Neuronal stem cell (in vitro differentiated cells): Measurements from ENCODE around the gene CCDC178.

ENCODE experiments used
- DNase-seq: peaks from one replicate; pipeline ENCODE4 v3.0.0-alpha.2; 2013; ENCODE audit warnings: low spot score
- H2AFZ ChIP-seq: one replicate; pipeline ENCODE4 v1.6.1; 2013; ENCODE audit warnings: mild to moderate bottlenecking, low read length, inconsistent platforms
- H2AK5ac ChIP-seq: 2 replicates; pipeline ENCODE4 v1.6.1; 2013; ENCODE audit warnings: low read depth, mild to moderate bottlenecking, inconsistent platforms, low read length, moderate library complexity, mixed read lengths
- H2BK120ac ChIP-seq: 2 replicates; pipeline ENCODE4 v1.6.1; 2013; ENCODE audit warnings: low read depth, mild to moderate bottlenecking, inconsistent platforms, low read length, moderate library complexity, mixed read lengths
- H2BK12ac ChIP-seq: one replicate; pipeline ENCODE4 v1.6.1; 2013; ENCODE audit warnings: low read length, inconsistent platforms
- H2BK15ac ChIP-seq: 2 replicates; pipeline ENCODE4 v1.6.1; 2013; ENCODE audit warnings: mild to moderate bottlenecking, low read length, inconsistent platforms, mixed read lengths
- H2BK5ac ChIP-seq: one replicate; pipeline ENCODE4 v1.6.1; 2013; ENCODE audit warnings: inconsistent platforms, mild to moderate bottlenecking, low read length, moderate library complexity
- H3K14ac ChIP-seq: one replicate; pipeline ENCODE4 v1.6.1; 2013; ENCODE audit warnings: low read length, inconsistent platforms
- H3K18ac ChIP-seq: 2 replicates; pipeline ENCODE4 v1.6.1; 2013; ENCODE audit warnings: low read length, inconsistent platforms
- H3K23ac ChIP-seq: 2 replicates; pipeline ENCODE4 v1.6.1; 2013; ENCODE audit warnings: low read depth, mild to moderate bottlenecking, mixed read lengths, low read length, inconsistent platforms; ENCODE audit not compliant: poor library complexity
- H3K27ac ChIP-seq: replicated peaks from 3 replicates; pipeline ENCODE4 v1.5.1; 2013; ENCODE audit warnings: low read length, inconsistent platforms
- H3K27me3 ChIP-seq, 3 experiments: 2 replicates each; pipeline ENCODE4 v1.6.1; 2013; ENCODE audit warnings: low read length in 3 of 3, mild to moderate bottlenecking in 2 of 3, inconsistent platforms in 1 of 3, low read depth in 1 of 3, mixed read lengths in 1 of 3, moderate library complexity in 1 of 3; ENCODE audit not compliant: control insufficient read depth in 3 of 3, insufficient read depth in 3 of 3
- H3K36me3 ChIP-seq, 2 donors: replicated peaks in 1 of 2; 2 replicates each; pipeline ENCODE4 v1.6.1; 2013; ENCODE audit warnings: low read length in 2 of 2; ENCODE audit not compliant: control insufficient read depth in 2 of 2, insufficient read depth in 2 of 2
- H3K4ac ChIP-seq: 2 replicates; pipeline ENCODE4 v1.6.1; 2013; ENCODE audit warnings: inconsistent platforms, mild to moderate bottlenecking, low read length, moderate library complexity
- H3K4me1 ChIP-seq, 2 donors: 1 replicate in 1 of 2; 2 replicates in 1 of 2; pipeline ENCODE4 v1.6.1; 2013; ENCODE audit warnings: low read length in 2 of 2, low read depth in 1 of 2; ENCODE audit not compliant: control insufficient read depth in 2 of 2, insufficient read depth in 1 of 2
- H3K4me2 ChIP-seq: one replicate; pipeline ENCODE4 v1.6.1; 2013; ENCODE audit warnings: mild to moderate bottlenecking, low read length, inconsistent platforms; ENCODE audit not compliant: insufficient read depth, poor library complexity, severe bottlenecking
- H3K4me3 ChIP-seq, 2 donors: 2 replicates each; pipeline ENCODE4 v1.5.1; 2013; ENCODE audit warnings: low read length in 2 of 2, mild to moderate bottlenecking in 2 of 2, inconsistent platforms in 1 of 2, moderate library complexity in 1 of 2
- H3K79me1 ChIP-seq: one replicate; pipeline ENCODE4 v1.6.1; 2013; ENCODE audit warnings: low read depth, mild to moderate bottlenecking, inconsistent platforms, low read length, moderate library complexity
- H3K9ac ChIP-seq: one replicate; pipeline ENCODE4 v1.6.1; 2013; ENCODE audit warnings: mild to moderate bottlenecking, low read depth, low read length, inconsistent platforms; ENCODE audit not compliant: poor library complexity
- H3K9me3 ChIP-seq, 2 donors: replicated peaks in 1 of 2; 2 replicates each; pipeline versions ENCODE3 to v1.6.1; 2013; ENCODE audit warnings: low read length in 2 of 2, mild to moderate bottlenecking in 2 of 2, inconsistent platforms in 1 of 2, low read depth in 1 of 2, mixed read lengths in 1 of 2, moderate library complexity in 1 of 2; ENCODE audit not compliant: control insufficient read depth in 2 of 2, insufficient read depth in 1 of 2
- H4K8ac ChIP-seq: one replicate; pipeline ENCODE4 v1.6.1; 2013; ENCODE audit warnings: low read depth, mild to moderate bottlenecking, inconsistent platforms, low read length, moderate library complexity
- H4K91ac ChIP-seq: one replicate; pipeline ENCODE4 v1.6.1; 2013; ENCODE audit warnings: low read length, low read depth, mild to moderate bottlenecking, inconsistent platforms; ENCODE audit not compliant: poor library complexity
- WGBS, 2 donors: extraction: QIAGEN DNeasy Blood & Tissue Kit; methylation state at CpG; one replicate each; pipeline ENCODE4 v1.1.7; 2013; ENCODE audit warnings: missing lambda C conversion rate in 2 of 2, mixed read lengths in 1 of 2; ENCODE audit not compliant: insufficient read length in 2 of 2, insufficient replicate concordance in 1 of 2; ENCODE audit errors: extremely low coverage in 2 of 2; 5-methylcytosine and 5-hydroxymethylcytosine counted together

The CCDC178 gene

DNA sequence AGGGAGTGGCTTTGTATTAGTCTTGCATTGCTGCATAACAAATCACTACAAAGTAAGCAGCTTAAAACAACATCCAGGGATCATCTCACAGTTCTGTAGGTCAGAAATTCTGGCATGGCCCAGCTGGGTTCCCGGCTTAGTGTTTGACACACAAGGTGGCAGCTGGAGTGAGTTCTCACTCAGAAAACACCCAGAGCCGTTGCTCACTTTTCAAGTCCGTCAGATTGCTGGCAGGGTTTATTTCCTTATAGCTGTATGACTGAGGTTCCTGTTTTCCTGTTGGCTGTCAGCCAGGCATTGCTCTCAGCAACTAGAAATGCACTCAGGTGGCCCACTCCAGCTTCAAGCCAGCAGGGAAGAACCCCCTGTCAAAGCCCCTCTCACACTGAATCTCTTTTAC, 324.1 kb downstream of the CCDC178 start:
- no peak overlapping the region for H3K4me2 ChIP-seq
- no peak overlapping the region for H3K27ac ChIP-seq
- H2BK5ac ChIP-seq, result no peak overlapping the region
- H2AFZ ChIP-seq, result no peak overlapping the region
- H3K79me1 ChIP-seq, result no peaks in the 10 kb centered on the region
- no peak overlapping the region for H3K18ac ChIP-seq
- no peak overlapping the region for H3K23ac ChIP-seq
- DNase-seq, result no peak
- H3K9me3 ChIP-seq, result no peaks in the 10 kb centered on the region
- no peak overlapping the region for H2BK120ac ChIP-seq
- WGBS, 2 donors, result no CpG with 5 or more reads among the region's 3 CpGs
- no peaks in the 10 kb centered on the region for H3K4me1 ChIP-seq
- H3K14ac ChIP-seq, result no peak overlapping the region
- no peak overlapping the region for H2BK12ac ChIP-seq
- H3K9ac ChIP-seq, result no peak overlapping the region
- no peak overlapping the region for H2AK5ac ChIP-seq
- H3K36me3 ChIP-seq, result no peaks in the 10 kb centered on the region
- H4K91ac ChIP-seq, result no peak overlapping the region
- no peak overlapping the region for H3K4ac ChIP-seq
- H3K27me3 ChIP-seq, result no peaks in the 10 kb centered on the region
- no peak overlapping the region for H3K4me3 ChIP-seq
- no peak overlapping the region for H4K8ac ChIP-seq
- H2BK15ac ChIP-seq, result no peak overlapping the region

DNA sequence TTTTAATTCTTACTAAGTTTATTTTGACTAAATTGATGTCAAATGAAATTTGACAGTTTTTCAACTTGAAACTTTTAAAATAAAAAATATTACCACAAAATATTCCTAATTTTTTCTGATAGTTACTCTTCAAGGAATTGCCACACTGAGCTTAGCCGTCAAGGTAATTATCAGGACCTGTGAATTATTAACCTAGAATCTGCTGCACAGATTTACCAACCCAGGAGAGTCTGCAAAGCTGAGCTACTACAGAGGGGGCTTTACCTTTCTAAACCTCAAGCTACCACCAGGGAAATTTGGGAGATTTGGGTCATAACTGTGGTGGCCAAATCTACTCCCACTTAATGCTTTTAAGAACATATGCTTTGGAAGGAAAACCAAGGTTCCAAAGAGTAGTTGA, 324.6 kb downstream of the CCDC178 start:
- H4K91ac ChIP-seq, result no peak overlapping the region
- H3K9ac ChIP-seq, result no peak overlapping the region
- H3K27ac ChIP-seq, result no peak overlapping the region
- no peak overlapping the region for H2BK15ac ChIP-seq
- H3K9me3 ChIP-seq, result no peaks in the 10 kb centered on the region
- no peak for DNase-seq
- no peak overlapping the region for H3K4me3 ChIP-seq
- no peak overlapping the region for H3K4me2 ChIP-seq
- no peak overlapping the region for H3K14ac ChIP-seq
- H2BK5ac ChIP-seq, result no peak overlapping the region
- no peaks in the 10 kb centered on the region for H3K36me3 ChIP-seq
- H2AK5ac ChIP-seq, result no peak overlapping the region
- H3K4me1 ChIP-seq, result no peaks in the 10 kb centered on the region
- no CpG with 5 or more reads among the region's 1 CpG for WGBS, 2 donors
- H2BK120ac ChIP-seq, result no peak overlapping the region
- H3K23ac ChIP-seq, result no peak overlapping the region
- no peak overlapping the region for H3K4ac ChIP-seq
- H2AFZ ChIP-seq, result no peak overlapping the region
- no peaks in the 10 kb centered on the region for H3K27me3 ChIP-seq
- no peak overlapping the region for H2BK12ac ChIP-seq
- no peak overlapping the region for H4K8ac ChIP-seq
- no peaks in the 10 kb centered on the region for H3K79me1 ChIP-seq
- no peak overlapping the region for H3K18ac ChIP-seq

DNA sequence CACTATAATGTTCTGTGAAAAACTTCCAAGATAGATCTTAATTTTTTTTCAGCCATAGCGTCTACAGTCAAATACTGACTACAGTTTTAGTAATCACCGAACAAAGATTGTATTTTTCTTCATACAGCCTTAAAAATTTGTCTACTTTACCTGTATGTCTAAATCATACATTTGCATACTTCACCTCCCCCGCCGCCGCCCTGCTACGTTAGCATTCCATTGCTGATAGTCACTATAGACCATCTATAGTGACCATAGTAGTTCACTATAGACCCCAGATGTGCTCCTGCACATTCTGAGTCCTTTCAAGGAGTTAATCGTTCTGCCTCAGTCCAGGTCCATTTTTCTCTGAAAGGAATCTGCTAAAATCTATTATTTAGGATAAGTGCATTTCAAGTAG, 325.0 kb downstream of the CCDC178 start:
- Histone ChIP-seq H2AK5ac (no peak overlapping the region), H2AFZ (no peak overlapping the region), H3K9me3 (no peaks in the 10 kb centered on the region), H2BK5ac (no peak overlapping the region), H3K23ac (no peak overlapping the region), H3K18ac (no peak overlapping the region), H2BK12ac (no peak overlapping the region), H3K36me3 (no peaks in the 10 kb centered on the region), H3K4me1 (no peaks in the 10 kb centered on the region), H2BK15ac (no peak overlapping the region), H4K8ac (no peak overlapping the region), H3K79me1 (no peaks in the 10 kb centered on the region), H4K91ac (no peak overlapping the region), H3K14ac (no peak overlapping the region), H3K27ac (no peak overlapping the region), H3K9ac (no peak overlapping the region), H3K4me3 (no peak overlapping the region), H3K4ac (no peak overlapping the region), H2BK120ac (no peak overlapping the region), H3K27me3 (no peaks in the 10 kb centered on the region), H3K4me2 (no peak overlapping the region)
- DNase-seq, result no peak
- no CpG with 5 or more reads among the region's 7 CpGs for WGBS, 2 donors

DNA sequence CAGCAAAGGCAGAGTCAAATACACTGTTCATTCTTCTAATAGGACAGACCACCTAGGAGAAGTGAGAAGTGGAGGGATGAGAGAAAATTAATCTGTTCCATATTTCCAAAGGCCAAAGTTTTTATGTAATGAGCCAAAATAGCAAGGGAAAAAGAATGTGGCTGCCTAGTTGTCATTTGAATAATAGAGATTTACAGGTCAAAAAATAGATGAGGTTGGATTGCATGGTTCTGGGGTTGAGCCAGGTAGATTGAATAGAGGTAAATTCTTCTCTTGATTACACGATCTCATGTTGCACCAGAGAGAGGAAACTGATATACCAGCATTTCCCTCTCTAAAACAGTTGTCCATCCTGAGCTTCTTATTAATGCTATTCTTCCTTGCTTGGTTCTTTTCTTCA, 325.8 kb downstream of the CCDC178 start:
- Histone ChIP-seq H3K9me3 (no peaks in the 10 kb centered on the region), H3K18ac (no peak overlapping the region), H3K27ac (no peak overlapping the region), H4K8ac (no peak overlapping the region), H2BK12ac (no peak overlapping the region), H3K4me2 (no peak overlapping the region), H4K91ac (no peak overlapping the region), H3K4me1 (no peaks in the 10 kb centered on the region), H3K23ac (no peak overlapping the region), H3K36me3 (no peaks in the 10 kb centered on the region), H3K27me3 (no peaks in the 10 kb centered on the region), H2BK5ac (no peak overlapping the region), H3K4me3 (no peak overlapping the region), H2BK15ac (no peak overlapping the region), H2BK120ac (no peak overlapping the region), H2AK5ac (no peak overlapping the region), H3K4ac (no peak overlapping the region), H3K14ac (no peak overlapping the region), H3K9ac (no peak overlapping the region), H2AFZ (no peak overlapping the region), H3K79me1 (no peaks in the 10 kb centered on the region)
- DNase-seq, result no peak
- WGBS, 2 donors, result no CpG with 5 or more reads among the region's 1 CpG
